Stomach smooth muscle (tissue), 2 donors: ENCODE data around the gene KIF3B.
"Not testable (repeated sequence)": the region's sequence is repeated elsewhere in the genome, so short reads cannot be mapped to it uniquely, and the experiment has no call there.

Source experiments
- H3K27ac ChIP-seq: one replicate; pipeline ENCODE4 v1.7.0; 2013; ENCODE audit warnings: mild to moderate bottlenecking, low read length, inconsistent platforms
- H3K27me3 ChIP-seq, 2 donors: one replicate each; pipeline ENCODE4 v1.7.0; 2013; ENCODE audit warnings: low read length in 2 of 2; ENCODE audit not compliant: insufficient read depth in 2 of 2, control insufficient read depth in 1 of 2
- H3K36me3 ChIP-seq, 2 donors: one replicate each; pipeline ENCODE4 v1.7.0; 2013; ENCODE audit warnings: low read length in 2 of 2; ENCODE audit not compliant: control insufficient read depth in 2 of 2, insufficient read depth in 2 of 2
- H3K4me1 ChIP-seq: one replicate; pipeline ENCODE4 v1.7.0; 2013; ENCODE audit warnings: low read length; ENCODE audit not compliant: control insufficient read depth, insufficient read depth
- H3K4me3 ChIP-seq, 2 donors: one replicate each; pipeline ENCODE4 v1.7.0; 2013; ENCODE audit warnings: low read length in 2 of 2
- H3K9ac ChIP-seq, 2 donors: one replicate each; pipeline ENCODE4 v1.7.0; 2013; ENCODE audit warnings: low read length in 2 of 2, mild to moderate bottlenecking in 1 of 2
- H3K9me3 ChIP-seq, 2 donors: one replicate each; pipeline ENCODE4 v1.7.0; 2013; ENCODE audit warnings: low read length in 2 of 2; ENCODE audit not compliant: control insufficient read depth in 2 of 2
- donor health status: healthy.
- donor health status: Pancreatic carcinoma.

KIF3B gene

GRCh38 chr20:32281711-32282110 is 4.3 kb downstream of the KIF3B start:
- H3K9me3 ChIP-seq = no peaks in the 10 kb centered on the region
- peaks cover 23% of the 10 kb centered on the region for H3K4me1 ChIP-seq
- no peak overlapping the region for H3K4me3 ChIP-seq
- no peak overlapping the region for H3K27ac ChIP-seq
- H3K36me3 ChIP-seq = peaks cover 0 to 4% of the 10 kb centered on the region in 2 donors
- no peaks in the 10 kb centered on the region for H3K27me3 ChIP-seq
- H3K9ac ChIP-seq = no peak overlapping the region

DNA sequence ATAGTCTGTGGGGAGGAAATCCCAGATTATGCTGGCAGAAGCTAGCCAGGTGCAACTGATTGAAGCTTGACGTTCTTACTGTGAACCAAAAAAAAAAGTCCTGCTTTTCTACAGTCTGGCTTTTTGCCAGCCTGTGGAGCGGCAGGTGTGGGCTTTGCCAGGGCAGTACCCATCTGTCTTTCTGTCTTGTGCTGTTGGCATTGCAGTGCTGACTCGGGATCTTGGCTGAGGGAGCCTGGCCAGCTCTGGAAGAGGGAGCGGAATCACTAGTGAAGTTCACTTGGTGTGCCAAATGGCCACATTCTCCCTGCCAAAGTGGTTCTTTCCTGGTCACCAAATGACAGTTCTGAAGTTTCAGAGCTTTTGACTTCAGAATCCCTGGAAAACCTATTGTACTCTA is 5.0 kb downstream of the KIF3B start:
- Histone ChIP-seq H3K9me3 (no peaks in the 10 kb centered on the region), H3K4me1 (peaks cover 16% of the 10 kb centered on the region), H3K36me3 (peaks cover 0 to 4% of the 10 kb centered on the region in 2 donors), H3K9ac (no peak overlapping the region), H3K4me3 (no peak overlapping the region), H3K27ac (no peak overlapping the region), H3K27me3 (no peaks in the 10 kb centered on the region)

- Histone ChIP-seq H3K27ac (no peak overlapping the region), H3K4me3 (no peak overlapping the region), H3K4me1 (peaks cover 9% of the 10 kb centered on the region), H3K27me3 (no peaks in the 10 kb centered on the region), H3K36me3 (peaks cover 2 to 4% of the 10 kb centered on the region in 2 donors), H3K9ac (no peak overlapping the region), H3K9me3 (no peaks in the 10 kb centered on the region)
These were observed 7.7 kb downstream of the KIF3B start for GRCh38 chr20:32285082-32285620.

GRCh38 chr20:32285621-32286371 is 8.3 kb downstream of the KIF3B start:
- Histone ChIP-seq H3K36me3 (peaks cover 2 to 3% of the 10 kb centered on the region in 2 donors), H3K4me1 (peaks cover 9% of the 10 kb centered on the region), H3K27me3 (no peaks in the 10 kb centered on the region), H3K9me3 (no peaks in the 10 kb centered on the region), H3K27ac (no peak overlapping the region), H3K4me3 (no peak overlapping the region), H3K9ac (no peak overlapping the region)

- peaks cover 9% of the 10 kb centered on the region for H3K4me1 ChIP-seq
- no peaks in the 10 kb centered on the region for H3K9me3 ChIP-seq
- H3K27ac ChIP-seq = no peak overlapping the region
- peaks cover 0 to 2% of the 10 kb centered on the region in 2 donors for H3K36me3 ChIP-seq
- H3K27me3 ChIP-seq = no peaks in the 10 kb centered on the region
- no peak overlapping the region for H3K9ac ChIP-seq
- no peak overlapping the region for H3K4me3 ChIP-seq
These were observed 9.8 kb downstream of the KIF3B start for GRCh38 chr20:32287231-32287638.

GRCh38 chr20:32288225-32288849 is 10.9 kb downstream of the KIF3B start:
- no peak overlapping the region for H3K9ac ChIP-seq
- no peak overlapping the region for H3K27ac ChIP-seq
- H3K4me1 ChIP-seq = peaks cover 6% of the 10 kb centered on the region
- no peaks in the 10 kb centered on the region for H3K27me3 ChIP-seq
- H3K9me3 ChIP-seq = no peaks in the 10 kb centered on the region
- no peak overlapping the region for H3K4me3 ChIP-seq
- H3K36me3 ChIP-seq = peaks cover 0 to 2% of the 10 kb centered on the region in 2 donors

GRCh38 chr20:32289299-32289660 is 11.8 kb downstream of the KIF3B start:
- not testable (repeated sequence) for H3K9me3 ChIP-seq, H3K9ac ChIP-seq, H3K4me1 ChIP-seq, H3K27ac ChIP-seq, H3K27me3 ChIP-seq, H3K4me3 ChIP-seq, H3K36me3 ChIP-seq

- Histone ChIP-seq H3K9ac (no peak overlapping the region), H3K27ac (no peak overlapping the region), H3K9me3 (no peaks in the 10 kb centered on the region), H3K4me3 (no peak overlapping the region), H3K4me1 (peaks cover 6% of the 10 kb centered on the region), H3K36me3 (peaks cover 0 to 2% of the 10 kb centered on the region in 2 donors), H3K27me3 (no peaks in the 10 kb centered on the region)
These were observed 12.4 kb downstream of the KIF3B start for GRCh38 chr20:32289661-32290431.

DNA sequence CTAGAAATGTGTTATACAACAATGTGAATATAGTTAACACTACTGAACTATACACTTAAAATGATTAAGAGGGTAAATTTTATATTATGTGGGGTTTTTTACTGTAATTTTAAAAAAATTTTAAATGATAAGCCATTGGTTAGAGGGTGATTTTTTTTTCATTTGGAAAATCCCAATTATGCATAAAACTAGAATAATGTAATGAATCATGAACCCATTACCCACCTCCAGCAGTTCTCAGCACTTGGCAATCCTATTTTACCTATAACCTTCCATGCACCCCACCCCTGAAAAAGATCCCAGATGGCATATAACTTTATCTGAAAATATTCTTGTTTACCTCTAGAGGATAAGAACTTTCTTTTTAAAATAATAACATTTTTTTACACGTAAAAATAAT is 13.7 kb downstream of the KIF3B start:
- H3K9ac ChIP-seq = no peak overlapping the region
- H3K27me3 ChIP-seq = no peaks in the 10 kb centered on the region
- H3K4me1 ChIP-seq = no peaks in the 10 kb centered on the region
- no peak overlapping the region for H3K4me3 ChIP-seq
- peaks cover 0 to 2% of the 10 kb centered on the region in 2 donors for H3K36me3 ChIP-seq
- H3K9me3 ChIP-seq = no peaks in the 10 kb centered on the region
- no peak overlapping the region for H3K27ac ChIP-seq

DNA sequence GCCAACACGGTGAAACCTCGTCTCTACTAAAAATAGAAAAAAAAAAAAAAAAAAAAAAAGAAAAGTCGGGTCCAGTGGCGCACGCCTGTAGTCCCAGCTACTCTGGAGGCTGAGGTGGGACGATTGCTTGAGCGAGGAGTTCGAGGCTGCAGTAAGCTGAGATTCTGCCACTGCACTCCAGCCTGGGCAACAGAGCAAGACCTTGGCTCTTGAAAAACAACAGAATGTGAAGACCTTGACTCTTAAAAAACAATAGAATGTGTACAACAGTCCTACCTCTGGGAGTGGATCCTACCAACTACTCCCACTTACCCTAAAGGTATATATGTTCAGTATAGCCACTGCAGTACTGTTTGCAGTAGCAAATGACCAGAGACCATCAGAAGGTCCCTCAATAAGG is 15.1 kb downstream of the KIF3B start:
- Histone ChIP-seq H3K9me3 (no peaks in the 10 kb centered on the region), H3K9ac (no peak overlapping the region), H3K27me3 (no peaks in the 10 kb centered on the region), H3K4me1 (peaks cover 4% of the 10 kb centered on the region), H3K27ac (no peak overlapping the region), H3K36me3 (peaks cover 0 to 2% of the 10 kb centered on the region in 2 donors), H3K4me3 (no peak overlapping the region)
